PC-9 (cell line): ENCODE measurements around the gene C9orf85.

ENCODE experiments used
- CTCF ChIP-seq: fragments of 200-600 bp; sonication (generic); conservative IDR thresholded peaks from 2 replicates; pipeline ENCODE4 v1.6.1; 2017; ENCODE audit warnings: mixed run types, antibody characterized with exemption, mild to moderate bottlenecking, moderate library complexity
- EZH2 ChIP-seq: fragments of 200-600 bp; sonication (generic); IDR thresholded peaks from 2 replicates; pipeline ENCODE4 v1.8.0; 2017; ENCODE audit warnings: antibody characterized with exemption, low read depth

DNA sequence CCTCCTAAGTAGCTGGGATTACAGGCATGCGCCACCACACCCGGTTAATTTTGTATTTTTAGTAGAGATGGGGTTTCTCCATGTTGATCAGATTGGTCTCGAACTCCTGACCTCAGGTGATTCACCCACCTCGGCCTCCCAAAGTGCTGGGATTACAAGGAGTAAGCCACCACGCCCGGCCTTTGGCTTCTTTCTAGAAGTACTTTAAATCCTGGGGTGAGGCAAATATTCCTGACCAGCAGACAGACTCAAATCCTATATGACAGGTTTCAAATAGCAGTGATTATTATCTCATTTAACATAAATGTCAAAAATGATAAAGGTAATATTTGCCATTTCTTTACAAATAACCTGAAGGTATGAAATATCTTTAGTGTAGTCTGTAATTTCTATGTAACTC, 36.1 kb upstream of the C9orf85 start:
- TF ChIP-seq CTCF (no peak), EZH2 (no peak)
